Measurements from ENCODE around the gene RPL10. TPM values are rescaled to one million over a fixed set of nuclear protein-coding genes. Genes with fewer than 3 reads are reported as not detected.

RPL10 gene
- total and polyA plus RNA-seq, 2 of the 13 experiments (the other 11 are each of a cell fraction or from before 2014, with no cell fraction given) = 2,381 to 4,713 TPM

- Histone ChIP-seq H3K4me1 (ENCODE audit: insufficient read depth, low read length) (peaks cover 10% of the 10 kb centered on the region), H3K27me3 (ENCODE audit: control insufficient read depth in 1 of 2, insufficient read depth in 2 of 2, low read length in 2 of 2) (no peaks in the 10 kb centered on the region), H3K27ac (ENCODE audit: extremely low read length, insufficient read depth, low read length) (no peak overlapping the region), H2AFZ (ENCODE audit: low read length) (no peak overlapping the region), H3K9me3 (ENCODE audit: low read length) (no peaks in the 10 kb centered on the region), H3K79me2 (ENCODE audit: insufficient read depth, low read length) (peaks cover 2% of the 10 kb centered on the region), H4K20me1 (ENCODE audit: insufficient read depth, low read length) (no peaks in the 10 kb centered on the region), H3K4me2 (ENCODE audit: low read depth, low read length) (no peak overlapping the region), H3K4me3 (replicated peaks in 1 of 3; ENCODE audit: insufficient read depth in 1 of 3, low read depth in 2 of 3, low read length in 3 of 3) (no peak overlapping the region), H3K36me3 (replicated peaks in 1 of 2; ENCODE audit: control insufficient read depth in 1 of 2, insufficient read depth in 2 of 2, low read length in 2 of 2) (no peaks in the 10 kb centered on the region; a peak in 1 of 5 replicates), H3K9ac (ENCODE audit: insufficient read depth, low read depth, low read length) (no peak overlapping the region)
- no peak for FAIRE-seq
- ATAC-seq = no peak
- intact Hi-C loops (cut with micrococcal nuclease; ENCODE audit: unreplicated experiment) (no loop called here), in situ Hi-C loops (cut with HindIII; ENCODE audit: extremely low pct_ligation_motif_present, low pct_unique_long_range_greater_than_20kb) (no loop called here)
- ChIA-PET POLR2A (no interaction called here), CTCF (ENCODE audit: low intra/inter-chr PET ratio, low total read pairs) (no interaction called here)
- BruUV-seq (replicated peaks) = no TSS peak
- WGBS (ENCODE audit: low lambda C conversion rate) = 97% methylated on average over 6 of the region's 18 CpGs
- no peak for DNase-seq (ENCODE audit: low spot score)
- no peak for TF ChIP-seq CBX1 (IDR thresholded peaks at IDR 0.05; ENCODE audit: low read depth)
- no peak for TF ChIP-seq ZNF749 (CRISPR knock-in tag; IDR thresholded peaks at IDR 0.05; ENCODE audit: borderline replicate concordance)
- no peak for TF ChIP-seq ZNF382 (CRISPR knock-in tag; IDR thresholded peaks at IDR 0.05; ENCODE audit: borderline replicate concordance)
- TF ChIP-seq ELK4 (CRISPR knock-in tag; IDR thresholded peaks at IDR 0.05; ENCODE audit: borderline replicate concordance) = no peak
- no peak for TF ChIP-seq SMAD1 (CRISPR knock-in tag; IDR thresholded peaks at IDR 0.05; ENCODE audit: borderline replicate concordance, low read depth)
- no peak for TF ChIP-seq DRAP1 (CRISPR knock-in tag; IDR thresholded peaks at IDR 0.05)
- no peak for TF ChIP-seq IKZF5 (CRISPR knock-in tag; IDR thresholded peaks at IDR 0.05)
- TF ChIP-seq ZNF318 (CRISPR knock-in tag; IDR thresholded peaks at IDR 0.05) = no peak
- TF ChIP-seq PCBP2 (optimal IDR thresholded peaks at IDR 0.05; ENCODE audit: low read depth, low read length, poor library complexity, severe bottlenecking) = no peak
Measured at GRCh38 chrX:154449618-154450017, 51.4 kb downstream of the RPL10 start.

Data from HepG2 (cell line).